ENCODE measurements around the gene ESPL1. TPM values are rescaled to one million over a fixed set of nuclear protein-coding genes. Genes with fewer than 3 reads are reported as not detected.

The ESPL1 gene
- total and polyA plus RNA-seq, 2 experiments from 2014 or later: 3.3 to 8.5 TPM

GRCh38 chr12:53225635-53226424 lies 42.3 kb upstream of the ESPL1 start:
- Histone ChIP-seq H3K4me2 (ENCODE audit: unreplicated experiment) (no peak overlapping the region), H3K9me2 (ENCODE audit: insufficient read depth) (no peaks in the 10 kb centered on the region), H3K4me3 (no peak overlapping the region), H3F3A (ENCODE audit: insufficient read depth) (peaks cover 38% of the 10 kb centered on the region), H3K9ac (no peak overlapping the region), H3K27me3 (replicated peaks; ENCODE audit: insufficient read depth) (no peaks in the 10 kb centered on the region), H3K4me1 (ENCODE audit: insufficient read depth) (peaks cover 44% of the 10 kb centered on the region), H3K27ac (peak overlapping the region; percentile 99), H2AFZ (no peak overlapping the region), H4K20me1 (ENCODE audit: insufficient read depth) (no peaks in the 10 kb centered on the region), H3K36me3 (ENCODE audit: low read depth) (no peaks in the 10 kb centered on the region), H3K9me3 (ENCODE audit: low read depth) (no peaks in the 10 kb centered on the region), H3K79me2 (ENCODE audit: insufficient read depth) (peaks cover 6% of the 10 kb centered on the region)
- DNase-seq: peak; percentile 43
- WGBS, 2 experiments (ENCODE audit: low coverage in 1 of 2, low lambda C conversion rate in 2 of 2, missing lambda C conversion rate in 2 of 2): 89 to 91% methylated on average over 10 of the region's 10 CpGs
- in situ Hi-C loops (cut with MboI): no loop called here
- TF ChIP-seq EZH2 (IDR thresholded peaks at IDR 0.05; ENCODE audit: insufficient read depth, poor library complexity, severe bottlenecking) (no peak), EZH2phosphoT487 (IDR thresholded peaks at IDR 0.05; ENCODE audit: insufficient read depth, low read depth) (no peak)

DNA sequence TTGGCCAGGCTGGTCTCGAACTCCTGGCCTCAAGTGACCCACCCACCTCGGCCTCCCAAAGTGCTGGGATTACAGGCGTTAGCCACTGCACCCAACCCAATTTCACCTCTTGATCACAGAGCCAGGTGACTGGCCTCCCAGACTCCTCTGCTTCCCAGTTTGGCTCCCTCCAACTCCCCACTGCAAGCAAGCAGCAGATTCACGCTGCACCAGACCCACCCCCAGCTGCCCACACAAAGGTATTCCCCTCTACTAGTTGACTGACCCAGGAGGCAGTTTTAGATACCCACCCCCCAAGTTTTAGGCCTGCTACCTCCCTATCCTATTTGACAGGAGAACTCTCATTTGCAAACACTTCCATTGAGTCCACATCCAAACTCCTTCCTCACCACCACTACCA lies 41.3 kb upstream of the ESPL1 start:
- Histone ChIP-seq H3K36me3 (ENCODE audit: low read depth) (no peaks in the 10 kb centered on the region), H3K27me3 (replicated peaks; ENCODE audit: insufficient read depth) (no peaks in the 10 kb centered on the region), H3K9me3 (ENCODE audit: low read depth) (no peaks in the 10 kb centered on the region), H3F3A (ENCODE audit: insufficient read depth) (peaks cover 38% of the 10 kb centered on the region), H3K79me2 (ENCODE audit: insufficient read depth) (peaks cover 15% of the 10 kb centered on the region), H3K9me2 (ENCODE audit: insufficient read depth) (no peaks in the 10 kb centered on the region), H3K4me3 (no peak overlapping the region), H3K4me2 (ENCODE audit: unreplicated experiment) (no peak overlapping the region), H3K9ac (no peak overlapping the region), H3K27ac (no peak overlapping the region), H2AFZ (no peak overlapping the region), H4K20me1 (ENCODE audit: insufficient read depth) (no peaks in the 10 kb centered on the region), H3K4me1 (ENCODE audit: insufficient read depth) (peaks cover 49% of the 10 kb centered on the region)
- TF ChIP-seq EZH2 (IDR thresholded peaks at IDR 0.05; ENCODE audit: insufficient read depth, poor library complexity, severe bottlenecking) (no peak), EZH2phosphoT487 (IDR thresholded peaks at IDR 0.05; ENCODE audit: insufficient read depth, low read depth) (no peak)
- in situ Hi-C loops (cut with MboI): no loop called here
- WGBS, 2 experiments (ENCODE audit: low coverage in 1 of 2, low lambda C conversion rate in 2 of 2, missing lambda C conversion rate in 2 of 2): 76 to 80% methylated on average over 4 of the region's 4 CpGs
- DNase-seq: no peak

DNA sequence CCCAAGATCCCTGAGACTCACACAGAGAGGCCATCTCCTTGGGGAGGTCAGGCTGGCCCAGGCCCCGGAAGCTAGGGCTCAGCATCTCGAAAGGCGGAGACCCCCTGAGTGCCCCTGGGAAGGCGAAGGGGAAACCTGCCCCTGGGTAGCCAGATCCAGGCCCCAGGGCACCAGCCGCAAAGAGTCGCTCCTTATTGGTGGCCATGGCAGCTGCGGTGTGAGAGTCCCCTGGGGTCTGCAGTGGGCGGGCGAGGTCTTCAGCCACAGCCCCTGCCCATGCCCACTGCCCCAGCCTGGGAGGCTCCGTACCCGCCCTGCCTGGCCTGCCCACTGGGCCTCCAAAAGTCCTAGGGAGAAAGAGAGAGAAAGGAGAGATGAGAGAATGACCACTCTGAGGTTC lies 40.8 kb upstream of the ESPL1 start:
- Histone ChIP-seq H3K4me1 (ENCODE audit: insufficient read depth) (peaks cover 44% of the 10 kb centered on the region), H3K79me2 (ENCODE audit: insufficient read depth) (peaks cover 15% of the 10 kb centered on the region), H3F3A (ENCODE audit: insufficient read depth) (peaks cover 33% of the 10 kb centered on the region), H3K36me3 (ENCODE audit: low read depth) (no peaks in the 10 kb centered on the region), H2AFZ (no peak overlapping the region), H3K27ac (no peak overlapping the region), H3K4me3 (no peak overlapping the region), H3K9me3 (ENCODE audit: low read depth) (no peaks in the 10 kb centered on the region), H3K4me2 (ENCODE audit: unreplicated experiment) (no peak overlapping the region), H3K27me3 (replicated peaks; ENCODE audit: insufficient read depth) (no peaks in the 10 kb centered on the region), H3K9me2 (ENCODE audit: insufficient read depth) (no peaks in the 10 kb centered on the region), H3K9ac (no peak overlapping the region), H4K20me1 (ENCODE audit: insufficient read depth) (no peaks in the 10 kb centered on the region)
- 92 to 95% methylated on average over 10 to 11 of the region's 11 CpGs for WGBS, 2 experiments (ENCODE audit: low coverage in 1 of 2, low lambda C conversion rate in 2 of 2, missing lambda C conversion rate in 2 of 2)
- TF ChIP-seq EZH2 (IDR thresholded peaks at IDR 0.05; ENCODE audit: insufficient read depth, poor library complexity, severe bottlenecking) (no peak), EZH2phosphoT487 (IDR thresholded peaks at IDR 0.05; ENCODE audit: insufficient read depth, low read depth) (no peak)
- DNase-seq: no peak
- in situ Hi-C loops (cut with MboI): no loop called here

DNA sequence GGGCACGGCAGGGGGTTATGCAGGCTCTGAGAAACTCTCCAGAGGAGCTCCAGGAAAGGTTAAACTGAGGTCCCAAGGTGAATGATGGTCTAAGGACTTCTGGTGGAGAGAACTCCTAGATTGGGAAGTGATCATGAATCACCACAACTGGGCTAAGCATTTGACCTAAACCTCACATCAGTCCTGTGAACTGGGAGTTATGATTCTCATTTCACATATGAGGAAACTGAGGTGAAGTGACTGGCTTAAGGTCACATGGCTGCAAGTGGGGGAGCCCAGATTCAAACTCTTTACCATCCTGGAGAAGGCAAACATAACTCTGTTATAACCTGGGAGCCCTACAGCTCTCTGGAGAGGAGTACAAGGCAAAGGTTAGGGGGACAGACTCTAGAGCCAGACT lies 40.3 kb upstream of the ESPL1 start:
- H3K9me3 ChIP-seq (ENCODE audit: low read depth): no peaks in the 10 kb centered on the region
- no peaks in the 10 kb centered on the region for H3K36me3 ChIP-seq (ENCODE audit: low read depth)
- H3K79me2 ChIP-seq (ENCODE audit: insufficient read depth): peaks cover 15% of the 10 kb centered on the region
- no peak overlapping the region for H3K9ac ChIP-seq
- no peak for DNase-seq
- no peak overlapping the region for H2AFZ ChIP-seq
- no peak overlapping the region for H3K4me2 ChIP-seq (ENCODE audit: unreplicated experiment)
- in situ Hi-C loops (cut with MboI): no loop called here
- H3K27me3 ChIP-seq (replicated peaks; ENCODE audit: insufficient read depth): no peaks in the 10 kb centered on the region
- peaks cover 43% of the 10 kb centered on the region for H3K4me1 ChIP-seq (ENCODE audit: insufficient read depth)
- no peak overlapping the region for H3K27ac ChIP-seq
- H3K9me2 ChIP-seq (ENCODE audit: insufficient read depth): no peaks in the 10 kb centered on the region
- H3F3A ChIP-seq (ENCODE audit: insufficient read depth): peaks cover 34% of the 10 kb centered on the region
- H4K20me1 ChIP-seq (ENCODE audit: insufficient read depth): no peaks in the 10 kb centered on the region
- TF ChIP-seq EZH2 (IDR thresholded peaks at IDR 0.05; ENCODE audit: insufficient read depth, poor library complexity, severe bottlenecking): no peak
- TF ChIP-seq EZH2phosphoT487 (IDR thresholded peaks at IDR 0.05; ENCODE audit: insufficient read depth, low read depth): no peak
- 7 to 29% methylated on average over 1 of the region's 1 CpG for WGBS, 2 experiments (ENCODE audit: low coverage in 1 of 2, low lambda C conversion rate in 2 of 2, missing lambda C conversion rate in 2 of 2)
- H3K4me3 ChIP-seq: no peak overlapping the region
